ENCODE data around the gene SUMF2. TPM values are rescaled to one million over a fixed set of nuclear protein-coding genes. Genes with fewer than 3 reads are reported as not detected.
"Not testable (repeated sequence)": the region's sequence is repeated elsewhere in the genome, so short reads cannot be mapped to it uniquely, and the experiment has no call there.

Gene SUMF2
- 100 to 1,000 TPM; 120 to 176 (median 122) TPM for total RNA-seq
- 100 to 1,000 TPM; 156 to 196 TPM for polyA plus RNA-seq
- 95.2 reads per million, percentile 84 among the genes with 10 or more reads in this experiment for total RNA-seq

DNA sequence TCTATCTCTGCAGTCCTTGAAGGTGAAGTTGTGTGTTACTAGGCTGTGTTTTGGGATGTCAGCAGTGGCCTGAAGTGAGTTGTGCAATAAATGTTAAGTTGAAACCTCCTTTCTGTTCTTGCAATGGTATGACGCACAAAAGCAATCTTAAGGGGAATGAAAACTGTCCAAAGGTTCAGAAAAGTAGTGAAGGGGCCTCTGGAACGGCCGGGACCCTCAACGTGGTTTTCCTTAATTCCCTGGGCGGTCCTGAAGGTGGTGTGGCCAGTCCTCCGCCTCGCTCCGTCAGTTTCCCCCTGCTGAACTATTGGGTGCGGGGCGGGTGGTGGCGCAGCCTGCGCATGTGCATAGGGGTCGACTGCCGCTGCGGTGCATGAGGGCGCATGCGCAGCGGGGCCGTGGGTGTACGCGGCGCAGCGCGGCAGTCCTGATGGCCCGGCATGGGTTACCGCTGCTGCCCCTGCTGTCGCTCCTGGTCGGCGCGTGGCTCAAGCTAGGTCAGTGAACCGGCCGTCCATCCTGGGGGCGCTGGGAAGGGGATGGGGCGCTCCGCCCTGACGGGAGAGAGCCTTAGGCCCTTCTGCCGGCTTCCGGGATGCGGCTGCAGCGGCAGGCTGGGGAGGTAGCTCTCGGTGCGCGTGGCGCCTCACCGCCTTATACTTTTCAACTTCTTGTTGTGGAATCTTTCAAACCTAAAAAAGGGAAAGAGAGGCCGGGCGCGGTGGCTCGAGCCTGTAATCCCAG lies at the start of gene SUMF2:
Gene SUMF2, plus strand, starts transcription at position 405 of the 744 bp plus-strand sequence. Its CDS starts 26 bp downstream, at position 431.
- intact Hi-C loops (cut with micrococcal nuclease), result loop anchor here (1.0 to 5.0 kb wide), 7 partner anchors 10 to 177 kb away; partner anchors contain the start of genes CCT6A (in 2 of the 2), CHCHD2 (in 2 of the 2), PSPH (in 2 of the 2) and MRPS17 (in 1 of the 2)
- Mint-ChIP-seq H3K27me3 (peaks cover 0 to 2% (median 0%) of the 10 kb centered on the region in 5 donors), H3K27ac (peak within 1 kb of the TSS; percentile 93 to 98 (median 96)), H3K4me1 (peaks cover 16 to 37% (median 22%) of the 10 kb centered on the region in 7 donors), H3K36me3 (peaks cover 0 to 24% (median 13%) of the 10 kb centered on the region in 5 donors), H3K9me3 (peaks cover 0 to 4% (median 0%) of the 10 kb centered on the region in 11 donors), H3K4me3 (peak within 1 kb of the TSS; percentile 83 to 95 (median 92))
- ChIA-PET CTCF (no interaction called here), POLR2A (interaction anchor here (0.6 to 5.7 kb wide), 8 partner anchors 9 to 186 kb away, joined by 3 to 37 read pairs (median 4); partner anchors contain the start of genes CCT6A, CHCHD2 and PSPH)
- peak; percentile 86 to 96 (median 93) for DNase-seq
- H3K36me3 ChIP-seq (ENCODE audit: control insufficient read depth in 2 of 3, insufficient read depth in 3 of 3, low read length in 3 of 3), result peaks cover 3 to 47% (median 10%) of the 10 kb centered on the region in 3 experiments
- H3K4me1 ChIP-seq (ENCODE audit: control insufficient read depth in 2 of 2, insufficient read depth in 2 of 2, low read length in 2 of 2), result peaks cover 7 to 8% of the 10 kb centered on the region in 2 donors
- ATAC-seq, result peak; percentile 96
- no peaks in the 10 kb centered on the region for H3K27me3 ChIP-seq (ENCODE audit: control insufficient read depth in 2 of 2, insufficient read depth in 2 of 2, low read length in 2 of 2)
- H3K27ac ChIP-seq (ENCODE audit: low read depth, low read length), result peak within 1 kb of the TSS; percentile 88
- H3K4me3 ChIP-seq (ENCODE audit: low read length), result peak within 1 kb of the TSS; percentile 98
- H3K9me3 ChIP-seq (ENCODE audit: control insufficient read depth in 2 of 3, low read length in 3 of 3), result no peaks in the 10 kb centered on the region

DNA sequence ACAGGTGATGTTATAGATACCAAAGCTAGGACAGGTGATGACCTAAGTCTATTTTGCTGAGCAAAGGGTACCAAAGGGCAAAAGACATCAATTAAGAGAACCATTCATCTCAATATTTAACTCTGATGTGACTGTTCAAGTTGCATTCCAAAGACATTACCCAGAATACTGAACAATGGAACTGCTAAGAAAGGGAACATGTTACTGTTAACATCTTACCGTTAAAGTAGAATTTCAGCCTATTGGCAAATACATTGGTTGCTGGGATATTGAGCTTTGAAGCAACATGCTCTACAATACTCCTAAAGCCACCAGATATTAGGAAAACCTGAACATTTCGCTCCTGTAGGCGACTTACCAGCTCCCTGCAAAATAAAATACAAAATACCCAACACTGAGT lies 47.1 kb upstream of the SUMF2 start:
- H3K27ac Mint-ChIP-seq; CTCF ChIA-PET; DNase-seq; H3K4me1 Mint-ChIP-seq; intact Hi-C loops (cut with micrococcal nuclease); H3K36me3 ChIP-seq (ENCODE audit: control insufficient read depth in 2 of 3, insufficient read depth in 3 of 3, low read length in 3 of 3); POLR2A ChIA-PET; ATAC-seq; H3K27me3 Mint-ChIP-seq; H3K27me3 ChIP-seq (ENCODE audit: control insufficient read depth in 2 of 2, insufficient read depth in 2 of 2, low read length in 2 of 2); H3K4me3 Mint-ChIP-seq; H3K9me3 Mint-ChIP-seq; H3K9me3 ChIP-seq (ENCODE audit: control insufficient read depth in 2 of 3, low read length in 3 of 3); H3K27ac ChIP-seq (ENCODE audit: low read depth, low read length); H3K4me3 ChIP-seq (ENCODE audit: low read length); H3K4me1 ChIP-seq (ENCODE audit: control insufficient read depth in 2 of 2, insufficient read depth in 2 of 2, low read length in 2 of 2): not testable (repeated sequence)
- H3K36me3 Mint-ChIP-seq, result peaks cover 0 to 16% (median 5%) of the 10 kb centered on the region in 5 donors

DNA sequence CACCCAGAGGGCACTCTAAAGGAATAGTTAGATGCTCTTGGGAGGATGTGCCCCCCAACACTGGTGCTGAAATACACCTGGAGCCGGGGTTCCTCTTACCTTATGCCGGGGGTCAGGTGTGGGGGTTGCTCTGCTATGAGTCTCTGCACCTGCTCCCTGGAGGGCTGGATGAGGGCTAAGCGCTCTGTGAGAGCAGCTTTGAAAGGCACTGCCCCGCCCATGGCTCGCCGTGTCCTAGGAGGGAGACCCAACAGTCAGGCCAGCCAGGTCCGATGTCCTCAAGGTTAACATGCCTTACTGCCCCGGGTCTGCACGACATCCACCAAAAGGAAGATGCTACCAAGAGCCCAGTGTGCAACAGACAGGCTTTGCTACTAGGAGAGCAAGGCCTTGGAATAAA lies 44.6 kb upstream of the SUMF2 start:
- intact Hi-C loops (cut with micrococcal nuclease), result no loop called here
- no peak for ATAC-seq
- no peak for DNase-seq
- H3K36me3 ChIP-seq (ENCODE audit: control insufficient read depth in 2 of 3, insufficient read depth in 3 of 3, low read length in 3 of 3), result peaks cover 0 to 5% (median 0%) of the 10 kb centered on the region in 3 experiments
- peaks cover 0 to 16% (median 5%) of the 10 kb centered on the region in 5 donors for H3K36me3 Mint-ChIP-seq
- no peak overlapping the region for H3K4me3 Mint-ChIP-seq
- H3K27me3 ChIP-seq (ENCODE audit: control insufficient read depth in 2 of 2, insufficient read depth in 2 of 2, low read length in 2 of 2), result no peaks in the 10 kb centered on the region
- CTCF ChIA-PET, result no interaction called here
- H3K27ac ChIP-seq (ENCODE audit: low read depth, low read length), result no peak overlapping the region
- no peak overlapping the region for H3K4me3 ChIP-seq (ENCODE audit: low read length)
- H3K9me3 ChIP-seq (ENCODE audit: control insufficient read depth in 2 of 3, low read length in 3 of 3), result no peaks in the 10 kb centered on the region
- POLR2A ChIA-PET, result no interaction called here
- no peaks in the 10 kb centered on the region for H3K4me1 ChIP-seq (ENCODE audit: control insufficient read depth in 2 of 2, insufficient read depth in 2 of 2, low read length in 2 of 2)
- H3K27me3 Mint-ChIP-seq, result no peaks in the 10 kb centered on the region
- H3K9me3 Mint-ChIP-seq, result no peaks in the 10 kb centered on the region
- no peaks in the 10 kb centered on the region for H3K4me1 Mint-ChIP-seq
- H3K27ac Mint-ChIP-seq, result no peak overlapping the region

- H3K27ac Mint-ChIP-seq, result no peak overlapping the region
- ChIA-PET POLR2A (no interaction called here), CTCF (no interaction called here)
- intact Hi-C loops (cut with micrococcal nuclease), result no loop called here
- H3K27me3 ChIP-seq (ENCODE audit: control insufficient read depth in 2 of 2, insufficient read depth in 2 of 2, low read length in 2 of 2), result no peaks in the 10 kb centered on the region
- H3K9me3 ChIP-seq (ENCODE audit: control insufficient read depth in 2 of 3, low read length in 3 of 3), result no peaks in the 10 kb centered on the region
- ATAC-seq (no peak), DNase-seq (no peak)
- H3K9me3 Mint-ChIP-seq, result no peaks in the 10 kb centered on the region
- peaks cover 0 to 5% (median 0%) of the 10 kb centered on the region in 3 experiments for H3K36me3 ChIP-seq (ENCODE audit: control insufficient read depth in 2 of 3, insufficient read depth in 3 of 3, low read length in 3 of 3)
- no peaks in the 10 kb centered on the region for H3K27me3 Mint-ChIP-seq
- H3K27ac ChIP-seq (ENCODE audit: low read depth, low read length), result no peak overlapping the region
- peaks cover 0 to 2% (median 0%) of the 10 kb centered on the region in 7 donors for H3K4me1 Mint-ChIP-seq
- H3K4me3 ChIP-seq (ENCODE audit: low read length), result no peak overlapping the region
- H3K4me3 Mint-ChIP-seq, result no peak overlapping the region
- no peaks in the 10 kb centered on the region for H3K4me1 ChIP-seq (ENCODE audit: control insufficient read depth in 2 of 2, insufficient read depth in 2 of 2, low read length in 2 of 2)
- peaks cover 0 to 20% (median 8%) of the 10 kb centered on the region in 5 donors for H3K36me3 Mint-ChIP-seq
These were observed 40.6 kb upstream of the SUMF2 start for GRCh38 chr7:56023500-56023899.

DNA sequence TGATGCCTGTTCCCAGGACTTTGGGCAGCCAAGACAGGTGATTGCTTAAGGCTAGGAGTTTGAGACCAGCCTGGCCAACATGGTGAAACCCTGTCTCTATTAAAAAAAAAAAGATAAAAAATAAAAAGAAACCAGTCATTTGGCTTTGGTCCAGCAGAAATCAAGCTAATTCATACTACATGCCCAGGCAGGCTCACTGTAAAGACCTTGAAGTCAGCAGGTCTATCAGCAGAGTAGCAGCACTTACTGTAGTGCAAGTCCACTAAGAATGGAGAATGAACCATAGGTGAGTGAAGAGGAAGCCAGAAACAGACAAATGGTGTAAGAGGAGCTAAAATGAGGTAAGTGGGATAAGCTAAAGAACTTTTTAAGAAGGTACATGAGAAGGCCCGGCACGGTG lies 37.5 kb upstream of the SUMF2 start:
- no peak overlapping the region for H3K27ac Mint-ChIP-seq
- no peak overlapping the region for H3K4me3 Mint-ChIP-seq

DNA sequence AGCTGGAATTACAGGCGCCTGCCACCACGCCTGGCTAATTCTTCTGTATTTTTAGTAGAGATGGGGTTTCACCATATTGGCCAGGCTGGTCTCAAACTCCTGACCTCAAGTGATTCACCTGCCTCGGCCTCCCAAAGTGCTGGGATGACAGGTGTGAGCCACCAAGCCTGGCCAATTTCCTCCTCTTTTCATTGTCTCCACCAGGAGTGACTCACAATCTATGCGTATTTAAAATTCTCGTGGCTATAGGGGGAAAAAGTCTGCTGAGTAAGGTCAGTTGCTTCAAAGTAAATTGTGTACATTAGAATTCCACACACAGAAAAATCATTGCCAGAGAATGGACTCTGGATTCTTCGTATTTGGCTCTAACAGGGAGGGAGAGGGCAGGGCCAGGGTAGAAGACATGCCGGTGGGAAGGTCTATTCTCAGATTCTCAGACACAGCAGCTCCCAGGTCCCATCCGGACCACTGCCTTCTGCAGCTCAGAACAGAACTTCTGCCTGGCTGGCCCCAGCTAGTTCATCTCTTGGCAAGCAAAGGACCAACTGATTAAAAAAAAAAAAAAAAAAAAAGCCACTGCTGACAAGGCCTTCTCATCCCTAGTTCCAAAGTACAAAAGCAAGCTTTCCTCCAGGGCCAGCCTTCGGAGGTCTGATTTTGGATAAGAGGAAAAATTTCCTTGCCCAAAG lies 35.0 kb upstream of the SUMF2 start:
- H3K9me3 Mint-ChIP-seq, result no peaks in the 10 kb centered on the region
- DNase-seq, result no peak
- H3K36me3 Mint-ChIP-seq, result peaks cover 0 to 9% (median 6%) of the 10 kb centered on the region in 5 donors
- no peak overlapping the region for H3K27ac Mint-ChIP-seq
- no peak overlapping the region for H3K4me3 Mint-ChIP-seq
- H3K27me3 ChIP-seq (ENCODE audit: control insufficient read depth in 2 of 2, insufficient read depth in 2 of 2, low read length in 2 of 2), result no peaks in the 10 kb centered on the region
- H3K27ac ChIP-seq (ENCODE audit: low read depth, low read length), result no peak overlapping the region
- no peaks in the 10 kb centered on the region for H3K9me3 ChIP-seq (ENCODE audit: control insufficient read depth in 2 of 3, low read length in 3 of 3)
- peaks cover 5 to 15% (median 15%) of the 10 kb centered on the region in 7 donors for H3K4me1 Mint-ChIP-seq
- H3K4me1 ChIP-seq (ENCODE audit: control insufficient read depth in 2 of 2, insufficient read depth in 2 of 2, low read length in 2 of 2), result no peaks in the 10 kb centered on the region
- ChIA-PET POLR2A (no interaction called here), CTCF (interaction anchor here (0.7 to 0.8 kb wide), 2 partner anchors 11 to 23 kb away, joined by 5 read pairs; no protein-coding TSS in a partner anchor)
- no peak for ATAC-seq
- no peaks in the 10 kb centered on the region for H3K36me3 ChIP-seq (ENCODE audit: control insufficient read depth in 2 of 3, insufficient read depth in 3 of 3, low read length in 3 of 3)
- no peak overlapping the region for H3K4me3 ChIP-seq (ENCODE audit: low read length)
- H3K27me3 Mint-ChIP-seq, result no peaks in the 10 kb centered on the region
- intact Hi-C loops (cut with micrococcal nuclease), result no loop called here

More for the DNA sequence above, 37.5 kb upstream of the SUMF2 start:
- no peaks in the 10 kb centered on the region for H3K27me3 Mint-ChIP-seq
- H3K36me3 Mint-ChIP-seq, result peaks cover 0 to 9% (median 7%) of the 10 kb centered on the region in 5 donors
- POLR2A ChIA-PET, result no interaction called here
- no peaks in the 10 kb centered on the region for H3K27me3 ChIP-seq (ENCODE audit: control insufficient read depth in 2 of 2, insufficient read depth in 2 of 2, low read length in 2 of 2)
- intact Hi-C loops (cut with micrococcal nuclease), result no loop called here
- CTCF ChIA-PET, result no interaction called here
- H3K4me1 Mint-ChIP-seq, result peaks cover 0 to 5% (median under 1%) of the 10 kb centered on the region in 7 donors
- no peaks in the 10 kb centered on the region for H3K9me3 Mint-ChIP-seq
- H3K27ac ChIP-seq (ENCODE audit: low read depth, low read length), result no peak overlapping the region
- H3K9me3 ChIP-seq (ENCODE audit: control insufficient read depth in 2 of 3, low read length in 3 of 3), result no peaks in the 10 kb centered on the region
- H3K4me3 ChIP-seq (ENCODE audit: low read length), result no peak overlapping the region
- ATAC-seq (no peak), DNase-seq (no peak)
- H3K4me1 ChIP-seq (ENCODE audit: control insufficient read depth in 2 of 2, insufficient read depth in 2 of 2, low read length in 2 of 2), result no peaks in the 10 kb centered on the region
- H3K36me3 ChIP-seq (ENCODE audit: control insufficient read depth in 2 of 3, insufficient read depth in 3 of 3, low read length in 3 of 3), result no peaks in the 10 kb centered on the region

Data from naive thymus-derived CD4-positive, alpha-beta T cell (primary cell).